GM12878 (cell line): ENCODE data around the gene HEXIM2.

ENCODE experiments used
- E2F4 ChIP-seq: IDR thresholded peaks from 2 replicates; pipeline ENCODE4 v1.6.1; 2012; ENCODE audit warnings: low read depth, low read length, improper control_type of control experiment
- MXI1 ChIP-seq: fragments of 150-350 bp; IDR thresholded peaks from 2 replicates; pipeline ENCODE4 v1.6.1; 2011; ENCODE audit warnings: low read depth, mild to moderate bottlenecking, inconsistent platforms, low read length, improper control_type of control experiment
- SPI1 ChIP-seq: IDR thresholded peaks from 2 replicates; pipeline ENCODE4 v1.6.1; 2011; ENCODE audit warnings: low read depth, mild to moderate bottlenecking, low read length, moderate library complexity, borderline replicate concordance; ENCODE audit not compliant: insufficient read depth

GRCh38 chr17:45172541-45173286 is 11.0 kb downstream of the HEXIM2 start:
- TF ChIP-seq MXI1 = no peak
- no peak for TF ChIP-seq E2F4
- no peak for TF ChIP-seq SPI1
